VCaP (cell line): ENCODE measurements around the gene SSBP1.
"Not testable (repeated sequence)": the region's sequence is repeated elsewhere in the genome, so short reads cannot be mapped to it uniquely, and the experiment has no call there.

Experiments
- H3K27ac ChIP-seq: fragments of 450-650 bp; 2 replicates; pipeline ENCODE4 v1.5.1; 2017
- CTCF ChIP-seq: fragments of 450-650 bp; conservative IDR thresholded peaks from 2 replicates; pipeline ENCODE4 v1.5.1; 2017; ENCODE audit warnings: mild to moderate bottlenecking, moderate library complexity

Gene SSBP1

GRCh38 chr7:141744131-141744530 is 6.0 kb downstream of the SSBP1 start:
- TF ChIP-seq CTCF, result no peak
- no peak overlapping the region for H3K27ac ChIP-seq

GRCh38 chr7:141748396-141748795 is 10.2 kb downstream of the SSBP1 start:
- H3K27ac ChIP-seq, result no peak overlapping the region
- TF ChIP-seq CTCF, result no peak

- H3K27ac ChIP-seq, result not testable (repeated sequence)
Measured at GRCh38 chr7:141751904-141752303, 13.7 kb downstream of the SSBP1 start.

GRCh38 chr7:141752634-141753033 is 14.5 kb downstream of the SSBP1 start:
- no peak overlapping the region for H3K27ac ChIP-seq
- TF ChIP-seq CTCF, result peak; percentile 50

GRCh38 chr7:141754939-141755338 is 16.8 kb downstream of the SSBP1 start:
- peak; percentile 58 for TF ChIP-seq CTCF

GRCh38 chr7:141763797-141764196 is 25.6 kb downstream of the SSBP1 start, which contains the start of gene TAS2R3:
Gene TAS2R3 (plus strand): TSS chr7:141764097. CDS start chr7:141764159, 62 bp downstream.
- TF ChIP-seq CTCF, result no peak

More at GRCh38 chr7:141754939-141755338, 16.8 kb downstream of the SSBP1 start:
- no peak overlapping the region for H3K27ac ChIP-seq

GRCh38 chr7:141770083-141770583 is 32.0 kb downstream of the SSBP1 start:
- H3K27ac ChIP-seq, result not testable (repeated sequence)

More at GRCh38 chr7:141763797-141764196, 25.6 kb downstream of the SSBP1 start, which contains the start of gene TAS2R3:
- no peak within 1 kb of the TSS for H3K27ac ChIP-seq

GRCh38 chr7:141776374-141776773 is 38.2 kb downstream of the SSBP1 start, which contains the start of gene TAS2R4:
Gene TAS2R4 (plus strand): TSS chr7:141776674. CDS start chr7:141778489, 1,815 bp downstream.
- no peak for TF ChIP-seq CTCF
- H3K27ac ChIP-seq, result no peak within 1 kb of the TSS
